ENCODE measurements around the gene DCUN1D1.

DCUN1D1 gene

GRCh38 chr3:182889948-182890629, 90.2 kb downstream of the DCUN1D1 start:
- DNase-seq = no peak

Data from stimulated activated CD4-positive, alpha-beta T cell treated with anti-CD3 and anti-CD28 coated beads, Interleukin-4, amount 100 ng/mL, for 1 hour (primary cell).